Measurements from ENCODE around the gene RIIAD1.

Gene RIIAD1

DNA sequence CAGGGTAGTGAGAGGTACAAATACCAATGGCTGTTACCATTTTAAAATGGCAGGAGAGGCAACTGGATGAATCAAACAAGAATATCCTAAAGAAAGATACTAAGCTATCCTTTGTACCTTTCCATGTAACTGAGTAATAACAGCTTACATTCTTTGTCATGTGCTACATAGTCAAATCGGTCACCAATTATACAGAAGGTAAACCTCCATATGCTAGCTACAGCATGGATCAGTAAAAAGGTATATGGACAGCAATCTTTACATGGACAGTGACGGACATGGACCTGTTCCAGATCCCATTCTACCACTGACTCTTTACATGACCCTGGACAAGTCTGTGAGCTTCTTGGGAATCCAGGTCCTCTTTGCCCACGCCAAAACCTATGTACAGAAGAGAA is 55.3 kb downstream of the RIIAD1 start:
- Histone ChIP-seq H3K4me3 (ENCODE audit: low read depth, low read length, poor library complexity, severe bottlenecking) (no peak overlapping the region), H3F3A (ENCODE audit: insufficient read depth, low read length) (no peaks in the 10 kb centered on the region), H4K20me1 (ENCODE audit: insufficient read depth, low read length) (no peaks in the 10 kb centered on the region), H3K36me3 (ENCODE audit: insufficient read depth, low read length) (no peaks in the 10 kb centered on the region; the same call in 1 of the 2 replicates), H3K9me3 (ENCODE audit: low read length) (no peaks in the 10 kb centered on the region), H2AFZ (ENCODE audit: low read length) (no peak overlapping the region), H3K4me1 (ENCODE audit: insufficient read depth, low read length, severe bottlenecking) (no peaks in the 10 kb centered on the region), H3K4me2 (ENCODE audit: low read length) (no peak overlapping the region), H3K9me2 (ENCODE audit: low read depth, low read length) (no peaks in the 10 kb centered on the region), H3K27me3 (ENCODE audit: insufficient read depth, low read length) (no peaks in the 10 kb centered on the region), H3K9ac (ENCODE audit: low read length) (no peak overlapping the region), H3K27ac (ENCODE audit: low read depth, low read length, poor library complexity, severe bottlenecking) (no peak overlapping the region), H3K79me2 (ENCODE audit: insufficient read depth, low read length) (no peaks in the 10 kb centered on the region)
- TF ChIP-seq, protein P1, sequence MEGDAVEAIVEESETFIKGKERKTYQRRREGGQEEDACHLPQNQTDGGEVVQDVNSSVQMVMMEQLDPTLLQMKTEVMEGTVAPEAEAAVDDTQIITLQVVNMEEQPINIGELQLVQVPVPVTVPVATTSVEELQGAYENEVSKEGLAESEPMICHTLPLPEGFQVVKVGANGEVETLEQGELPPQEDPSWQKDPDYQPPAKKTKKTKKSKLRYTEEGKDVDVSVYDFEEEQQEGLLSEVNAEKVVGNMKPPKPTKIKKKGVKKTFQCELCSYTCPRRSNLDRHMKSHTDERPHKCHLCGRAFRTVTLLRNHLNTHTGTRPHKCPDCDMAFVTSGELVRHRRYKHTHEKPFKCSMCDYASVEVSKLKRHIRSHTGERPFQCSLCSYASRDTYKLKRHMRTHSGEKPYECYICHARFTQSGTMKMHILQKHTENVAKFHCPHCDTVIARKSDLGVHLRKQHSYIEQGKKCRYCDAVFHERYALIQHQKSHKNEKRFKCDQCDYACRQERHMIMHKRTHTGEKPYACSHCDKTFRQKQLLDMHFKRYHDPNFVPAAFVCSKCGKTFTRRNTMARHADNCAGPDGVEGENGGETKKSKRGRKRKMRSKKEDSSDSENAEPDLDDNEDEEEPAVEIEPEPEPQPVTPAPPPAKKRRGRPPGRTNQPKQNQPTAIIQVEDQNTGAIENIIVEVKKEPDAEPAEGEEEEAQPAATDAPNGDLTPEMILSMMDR (IDR thresholded peaks at IDR 0.05; ENCODE audit: low read length), result no peak
- no peak for TF ChIP-seq EZH2 (IDR thresholded peaks at IDR 0.05; ENCODE audit: borderline replicate concordance, low read length)

GRCh38 chr1:151777317-151777716 is 56.0 kb downstream of the RIIAD1 start:
- Histone ChIP-seq H3K4me3 (ENCODE audit: low read depth, low read length, poor library complexity, severe bottlenecking) (no peak overlapping the region), H3K27me3 (ENCODE audit: insufficient read depth, low read length) (no peaks in the 10 kb centered on the region), H4K20me1 (ENCODE audit: insufficient read depth, low read length) (no peaks in the 10 kb centered on the region), H3F3A (ENCODE audit: insufficient read depth, low read length) (no peaks in the 10 kb centered on the region), H3K9ac (ENCODE audit: low read length) (no peak overlapping the region), H3K4me2 (ENCODE audit: low read length) (no peak overlapping the region), H3K27ac (ENCODE audit: low read depth, low read length, poor library complexity, severe bottlenecking) (no peak overlapping the region), H3K9me3 (ENCODE audit: low read length) (no peaks in the 10 kb centered on the region), H3K79me2 (ENCODE audit: insufficient read depth, low read length) (no peaks in the 10 kb centered on the region), H3K4me1 (ENCODE audit: insufficient read depth, low read length, severe bottlenecking) (no peaks in the 10 kb centered on the region), H3K36me3 (ENCODE audit: insufficient read depth, low read length) (no peaks in the 10 kb centered on the region; the same call in 1 of the 2 replicates), H2AFZ (ENCODE audit: low read length) (no peak overlapping the region), H3K9me2 (ENCODE audit: low read depth, low read length) (no peaks in the 10 kb centered on the region)
- TF ChIP-seq, protein P1 (IDR thresholded peaks at IDR 0.05; ENCODE audit: low read length), result no peak
- TF ChIP-seq EZH2 (IDR thresholded peaks at IDR 0.05; ENCODE audit: borderline replicate concordance, low read length), result no peak
